Stimulated activated CD8-positive, alpha-beta memory T cell treated with anti-CD3 and anti-CD28 coated beads, Interleukin-7, amount 100 ng/mL, for 1 hour (primary cell): Measurements from ENCODE around the gene COG5.

ENCODE experiments used
- DNase-seq, 2 donors: peaks; one replicate each; pipeline ENCODE4 v3.0.0-alpha.2; 2020; ENCODE audit warnings: low read depth in 2 of 2

COG5 gene

GRCh38 chr7:107563775-107564552 is at the start of gene COG5, which contains the start of gene DUS4L:
COG5 (minus strand) TSS chr7:107563920; CDS start chr7:107563896, 24 bp downstream.
DUS4L (plus strand) TSS chr7:107563971; CDS start chr7:107567071, 3,100 bp downstream.
- peak; percentile 67 to 73 for DNase-seq

- DNase-seq = no peak
Observed at GRCh38 chr7:107613439-107613838, 49.7 kb upstream of the COG5 start.

- DNase-seq = no peak
Observed at GRCh38 chr7:107610323-107610722, 46.6 kb upstream of the COG5 start.

GRCh38 chr7:107609811-107610261 is 46.1 kb upstream of the COG5 start:
- no peak for DNase-seq

GRCh38 chr7:107606303-107606702 is 42.6 kb upstream of the COG5 start:
- no peak for DNase-seq

- no peak for DNase-seq
Observed at GRCh38 chr7:107605218-107605815, 41.6 kb upstream of the COG5 start.

GRCh38 chr7:107600816-107601215 is 37.1 kb upstream of the COG5 start:
- DNase-seq = no peak

- no peak for DNase-seq
Observed at GRCh38 chr7:107599262-107599661, 35.5 kb upstream of the COG5 start.

GRCh38 chr7:107597953-107598352 is 34.2 kb upstream of the COG5 start:
- DNase-seq = no peak

- DNase-seq = no peak
Observed at GRCh38 chr7:107597582-107597916, 33.8 kb upstream of the COG5 start.

GRCh38 chr7:107596881-107597581 is 33.3 kb upstream of the COG5 start:
- DNase-seq = no peak

GRCh38 chr7:107594961-107595737 is 31.4 kb upstream of the COG5 start:
- DNase-seq = no peak

GRCh38 chr7:107593025-107593410 is 29.3 kb upstream of the COG5 start:
- DNase-seq = no peak

- DNase-seq = no peak
Observed at GRCh38 chr7:107592361-107593024, 28.8 kb upstream of the COG5 start.

GRCh38 chr7:107591421-107591820 is 27.7 kb upstream of the COG5 start:
- no peak for DNase-seq

- no peak for DNase-seq
Observed at GRCh38 chr7:107588529-107589130, 24.9 kb upstream of the COG5 start.

- DNase-seq = no peak
Observed at GRCh38 chr7:107584716-107585115, 21.0 kb upstream of the COG5 start.

- no peak for DNase-seq
Observed at GRCh38 chr7:107582875-107583274, 19.2 kb upstream of the COG5 start.

- no peak for DNase-seq
Observed at GRCh38 chr7:107581387-107582013, 17.8 kb upstream of the COG5 start.

- DNase-seq = no peak
Observed at GRCh38 chr7:107580716-107581383, 17.1 kb upstream of the COG5 start.
